Measurements from ENCODE around the gene KISS1R.
A peak's percentile ranks its signal among the peaks of the same experiment; 100 is the strongest.
"Not testable (repeated sequence)": the region's sequence is repeated elsewhere in the genome, so short reads cannot be mapped to it uniquely, and the experiment has no call there.

The KISS1R gene

DNA sequence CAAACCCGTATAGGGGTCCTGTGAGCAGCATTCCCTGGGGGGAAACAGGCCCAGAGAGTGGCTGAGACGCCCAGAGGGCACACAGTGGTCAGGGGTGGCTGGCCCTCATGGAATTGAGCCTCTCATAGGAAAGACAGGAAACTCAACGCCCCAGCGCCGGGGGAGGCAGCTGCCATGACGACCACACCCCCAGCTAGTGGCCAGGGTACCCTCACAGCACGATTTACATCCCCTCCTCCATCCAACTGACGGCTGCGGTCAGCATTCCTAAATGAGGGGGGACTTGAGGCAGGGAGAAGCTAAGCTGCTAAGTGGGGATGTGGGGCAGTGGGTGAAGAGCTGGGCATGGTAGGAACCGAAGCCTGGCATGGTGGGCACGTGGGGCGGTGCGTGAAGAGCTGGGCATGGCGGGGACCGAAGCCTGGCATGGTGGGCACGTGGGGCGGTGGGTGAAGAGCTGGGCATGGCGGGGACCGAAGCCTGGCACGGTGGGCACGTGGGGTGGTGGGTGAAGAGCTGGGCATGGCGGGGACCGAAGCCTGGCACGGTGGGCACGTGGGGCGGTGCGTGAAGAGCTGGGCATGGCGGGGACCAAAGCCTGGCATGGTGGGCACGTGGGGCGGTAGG lies 34.1 kb upstream of the KISS1R start:
- DNase-seq, result no peak

DNA sequence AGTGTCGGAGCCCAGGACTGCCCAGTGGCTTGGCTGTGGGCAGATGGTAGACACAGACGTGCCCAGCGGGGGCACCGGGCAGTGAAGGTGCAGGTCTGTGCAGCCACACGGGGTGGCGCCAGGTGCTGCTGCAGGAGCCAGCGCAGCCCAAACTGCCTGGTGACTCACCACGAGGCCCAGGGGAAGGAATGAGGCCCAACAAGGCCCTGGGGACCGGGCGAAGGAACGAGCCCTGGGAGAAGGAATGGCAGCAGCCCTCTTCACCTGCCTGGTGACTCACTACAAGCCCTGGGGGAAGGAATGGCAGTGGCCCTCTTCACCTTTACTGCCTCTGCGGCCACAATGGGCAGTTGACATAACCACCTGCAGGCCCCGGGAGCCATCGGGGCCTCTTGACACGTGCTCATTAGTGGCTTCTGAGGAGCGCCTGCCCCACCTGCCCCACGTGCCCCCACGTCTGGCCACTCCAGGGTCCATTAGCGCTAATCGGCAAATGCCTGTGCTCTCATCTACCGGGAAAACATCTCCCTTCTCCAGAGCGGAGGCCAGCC lies 33.4 kb upstream of the KISS1R start:
- DNase-seq, result no peak

DNA sequence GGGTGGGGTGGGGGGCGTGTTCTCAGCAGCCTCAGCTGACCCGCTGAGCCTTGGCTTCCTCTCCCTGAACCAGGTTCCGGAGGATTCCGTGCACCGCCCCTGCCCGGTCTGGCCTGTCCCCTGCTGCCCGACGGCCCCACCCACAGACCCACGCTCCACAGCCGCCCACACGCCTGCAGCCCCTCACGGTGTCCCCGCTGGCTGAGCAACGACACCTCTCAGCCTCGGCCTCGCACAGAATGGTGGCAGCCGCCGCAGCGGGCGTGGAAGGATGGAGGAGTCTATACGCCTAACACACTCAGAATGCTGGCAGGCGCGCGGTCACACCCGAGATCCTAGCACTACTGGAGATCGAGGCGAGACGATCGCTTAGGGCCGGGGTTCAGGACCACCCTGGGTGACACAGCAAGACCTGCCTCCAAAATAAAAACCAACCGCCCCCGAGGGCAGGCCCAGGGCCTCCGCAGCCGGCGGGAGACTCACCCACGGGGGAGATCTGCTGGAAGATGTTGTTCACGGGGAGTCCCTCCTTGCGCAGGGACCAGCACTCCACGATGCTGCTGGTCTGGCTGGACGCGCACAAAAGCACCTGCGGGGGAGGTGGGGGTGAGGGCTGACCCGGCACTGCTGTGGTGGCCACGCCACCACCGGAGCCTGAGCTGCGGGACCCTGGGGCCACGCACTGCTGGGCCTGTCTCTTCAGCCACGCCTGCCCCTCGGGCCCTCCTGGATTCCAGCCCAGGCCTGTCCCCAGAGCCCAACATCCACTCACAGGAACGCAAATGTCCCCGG lies 32.5 kb upstream of the KISS1R start:
- no peak for DNase-seq

DNA sequence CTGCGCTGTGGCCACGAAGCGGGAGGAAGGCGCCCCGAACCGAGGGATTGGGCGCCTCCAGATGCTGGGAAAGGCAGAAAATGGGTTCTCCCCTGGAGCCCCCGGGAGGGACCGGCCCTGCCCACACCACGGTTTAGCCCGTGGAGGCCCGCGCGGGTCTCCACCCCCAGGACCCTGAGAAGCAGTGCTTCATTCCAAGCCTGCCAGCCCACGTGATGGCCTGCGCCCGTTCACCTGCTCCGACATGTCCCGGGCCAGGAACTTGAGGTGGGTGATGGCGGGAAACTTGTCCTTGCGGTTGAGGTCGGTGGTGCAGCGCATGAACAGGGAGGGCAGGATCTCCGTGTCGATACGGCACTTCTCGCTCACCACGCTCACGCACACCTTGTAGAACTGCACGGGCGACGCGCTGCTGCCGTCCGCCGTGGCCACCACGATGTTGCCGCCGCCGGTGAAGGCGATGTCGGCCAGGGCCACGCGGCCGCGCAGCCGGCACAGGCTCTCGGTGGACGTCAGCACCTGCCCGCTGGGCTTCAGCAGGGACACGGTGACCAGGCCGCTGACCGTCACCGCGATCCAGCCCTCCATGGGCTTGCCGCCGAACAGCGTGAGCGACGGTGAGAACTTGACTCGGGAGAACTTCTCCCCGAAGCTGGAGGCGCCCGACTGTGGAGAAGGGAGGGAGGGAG lies 31.5 kb upstream of the KISS1R start:
- DNase-seq, result no peak

DNA sequence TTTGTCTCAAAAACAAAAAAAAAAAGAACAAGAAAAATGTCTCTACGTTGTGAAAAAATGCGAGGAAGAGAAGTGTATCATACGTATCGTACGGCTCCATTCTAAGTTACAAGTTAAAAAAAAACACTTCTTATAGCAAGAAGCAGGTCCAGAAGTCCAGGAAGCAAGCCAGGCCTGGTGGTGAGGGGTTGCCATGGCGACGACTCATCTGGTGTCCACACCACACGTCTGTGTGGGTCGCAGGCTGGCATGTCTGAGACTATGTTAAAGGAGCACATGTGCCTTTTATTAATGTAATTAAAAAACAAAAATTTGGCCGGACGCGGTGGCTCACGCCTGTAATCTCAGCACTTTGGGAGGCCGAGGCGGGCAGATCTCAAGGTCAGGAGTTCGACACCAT lies 30.1 kb upstream of the KISS1R start:
- no peak for DNase-seq

DNA sequence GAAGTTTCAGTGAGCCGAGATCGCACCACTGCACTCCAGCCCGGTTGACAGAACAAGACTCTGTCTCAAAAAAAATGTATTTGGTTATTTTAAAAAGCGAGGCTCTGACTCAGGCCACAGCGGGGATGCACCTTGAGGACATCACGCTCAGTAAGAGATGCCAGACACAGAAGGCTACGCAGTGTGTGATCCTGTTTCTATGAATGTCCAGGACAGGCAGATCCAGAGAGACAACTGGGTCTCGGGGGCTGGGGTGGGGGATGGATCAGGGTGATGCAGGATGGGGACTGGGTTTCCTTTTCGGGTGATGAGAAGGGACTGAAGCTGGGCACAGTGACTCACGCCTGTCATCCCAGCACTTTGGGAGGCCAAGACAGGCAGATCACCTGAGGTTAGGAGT lies 29.5 kb upstream of the KISS1R start:
- DNase-seq, result no peak

DNA sequence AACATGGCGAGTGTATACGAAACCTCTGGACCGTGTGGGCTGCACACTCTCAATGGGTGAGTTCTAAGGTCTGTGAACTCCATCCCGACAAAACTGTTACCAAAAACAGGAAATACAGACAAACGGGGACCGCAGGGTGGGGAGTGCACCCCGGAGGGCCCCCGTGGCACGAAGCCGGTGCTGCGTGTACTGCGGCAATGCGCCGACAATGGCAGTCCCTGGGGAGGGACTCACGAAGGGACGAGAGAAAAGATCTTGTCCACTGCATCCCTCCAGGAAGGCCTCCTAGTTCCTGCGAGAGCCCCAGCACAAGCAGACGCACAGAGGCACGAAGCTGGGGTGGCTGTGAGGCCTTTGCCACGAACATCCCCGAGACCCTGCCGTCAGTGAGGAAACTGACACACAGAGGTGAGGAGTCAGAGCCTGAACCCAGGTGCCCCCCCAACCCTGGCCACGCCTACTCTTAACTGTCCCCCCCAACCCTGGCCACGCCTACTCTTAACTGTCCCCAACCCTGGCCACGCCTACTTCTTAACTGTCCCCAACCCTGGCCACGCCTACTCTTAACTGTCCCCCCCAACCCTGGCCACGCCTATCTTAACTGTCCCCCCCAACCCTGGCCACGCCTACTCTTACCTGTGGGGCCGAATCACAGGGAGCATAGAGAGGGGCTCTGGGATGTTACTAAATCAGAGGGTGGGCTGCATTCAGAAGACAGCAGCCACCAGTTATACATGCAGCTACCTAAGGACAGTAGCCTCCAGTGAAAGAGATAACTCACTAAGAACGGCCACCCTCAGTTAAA lies 28.4 kb upstream of the KISS1R start:
- DNase-seq, result no peak

- DNase-seq, result no peak
Measured at GRCh38 chr19:889662-890295, 27.4 kb upstream of the KISS1R start.

DNA sequence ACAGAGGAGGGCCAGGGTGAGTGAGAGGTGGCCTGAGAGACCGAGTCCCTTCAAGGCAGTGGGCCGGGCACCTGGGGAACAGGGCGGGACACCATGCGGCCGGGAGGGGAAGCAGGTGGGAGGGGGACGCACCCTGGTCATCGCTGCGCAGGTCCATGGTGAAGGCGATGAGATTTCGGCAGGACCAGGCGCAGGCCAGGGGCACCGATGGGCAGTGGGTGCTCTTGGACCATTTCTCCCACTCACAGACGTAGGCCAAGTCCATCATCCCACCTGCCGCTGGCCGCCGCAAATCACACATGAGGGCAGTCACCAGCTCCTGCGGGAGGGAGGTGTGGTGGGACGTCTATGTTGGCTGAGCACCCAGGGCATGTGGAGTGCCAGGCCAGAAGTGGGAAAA lies 26.3 kb upstream of the KISS1R start:
- no peak for DNase-seq

- DNase-seq, result not testable (repeated sequence)
Measured at GRCh38 chr19:891421-892200, 25.5 kb upstream of the KISS1R start.

GRCh38 chr19:892243-892893 lies 24.8 kb upstream of the KISS1R start:
- no peak for DNase-seq

DNA sequence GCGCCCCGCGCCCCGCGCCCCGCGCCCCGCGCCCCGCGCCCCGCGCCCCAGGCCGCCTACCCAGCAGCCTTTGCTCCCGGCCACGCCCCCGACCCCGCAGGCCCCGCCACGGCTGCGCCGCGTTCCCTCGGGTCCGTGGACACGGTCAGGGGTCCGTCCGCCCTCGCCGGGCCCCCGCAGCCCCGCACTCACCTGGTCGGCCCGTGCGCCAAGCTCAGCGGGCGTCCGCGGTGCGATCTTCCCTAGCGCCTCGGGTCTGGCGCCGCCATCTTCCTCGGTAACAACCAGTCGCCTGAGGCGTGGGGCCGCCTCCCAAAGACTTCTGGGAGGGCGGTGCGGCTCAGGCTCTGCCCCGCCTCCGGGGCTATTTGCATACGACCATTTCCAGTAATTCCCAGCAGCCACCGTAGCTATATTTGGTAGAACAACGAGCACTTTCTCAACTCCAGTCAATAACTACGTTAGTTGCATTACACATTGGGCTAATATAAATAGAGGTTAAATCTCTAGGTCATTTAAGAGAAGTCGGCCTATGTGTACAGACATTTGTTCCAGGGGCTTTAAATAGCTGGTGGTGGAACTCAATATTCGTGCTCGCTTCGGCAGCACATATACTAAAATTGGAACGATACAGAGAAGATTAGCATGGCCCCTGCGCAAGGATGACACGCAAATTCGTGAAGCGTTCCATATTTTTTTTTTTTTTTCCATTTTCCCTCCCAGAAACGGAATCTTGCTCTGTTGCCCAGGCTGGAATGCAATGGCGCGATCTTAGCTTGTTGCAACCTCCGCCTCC lies 24.0 kb upstream of the KISS1R start, which contains the start of the genes MED16 and RNU6-9:
TSS of gene MED16 (minus strand) at position 294 of the 796 bp plus-strand sequence. CDS start 2,056 bp downstream, outside the sequence.
TSS of gene RNU6-9 (plus strand) at position 591 of the 796 bp plus-strand sequence.
- DNase-seq, result peak; percentile 81 to 89

GRCh38 chr19:896434-896833 lies 20.7 kb upstream of the KISS1R start:
- DNase-seq, result no peak

GRCh38 chr19:896999-897398 lies 20.1 kb upstream of the KISS1R start:
- DNase-seq, result no peak

DNA sequence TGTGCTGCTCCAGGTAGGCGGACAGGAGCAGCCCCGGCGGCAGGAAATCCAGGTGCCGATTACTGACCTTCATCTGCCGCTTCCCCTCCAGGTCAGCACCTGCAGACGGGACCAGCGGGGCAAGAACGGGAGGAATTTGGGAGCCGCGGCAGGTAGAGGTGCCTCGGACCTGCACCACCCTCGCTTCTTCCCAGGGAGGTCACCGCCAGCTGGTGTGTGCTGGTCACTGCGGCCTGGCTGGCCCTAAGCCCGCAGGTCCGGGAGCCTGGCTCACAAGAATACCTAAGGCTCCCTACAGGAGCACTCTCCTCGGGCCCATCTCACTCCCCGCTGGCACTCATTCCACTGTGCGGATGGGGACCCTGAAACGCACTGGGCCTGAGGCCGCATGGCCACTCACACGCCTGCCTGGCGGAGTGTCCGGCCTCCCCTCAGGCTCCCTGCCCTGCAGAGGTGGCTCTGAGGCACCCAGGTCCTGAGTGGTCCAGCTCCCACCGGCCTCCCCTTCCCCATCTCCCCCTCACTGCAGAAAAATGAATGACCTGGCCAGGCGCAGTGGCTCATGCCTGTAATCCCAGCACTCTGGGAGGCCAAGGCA lies 19.6 kb upstream of the KISS1R start:
- DNase-seq, result no peak

DNA sequence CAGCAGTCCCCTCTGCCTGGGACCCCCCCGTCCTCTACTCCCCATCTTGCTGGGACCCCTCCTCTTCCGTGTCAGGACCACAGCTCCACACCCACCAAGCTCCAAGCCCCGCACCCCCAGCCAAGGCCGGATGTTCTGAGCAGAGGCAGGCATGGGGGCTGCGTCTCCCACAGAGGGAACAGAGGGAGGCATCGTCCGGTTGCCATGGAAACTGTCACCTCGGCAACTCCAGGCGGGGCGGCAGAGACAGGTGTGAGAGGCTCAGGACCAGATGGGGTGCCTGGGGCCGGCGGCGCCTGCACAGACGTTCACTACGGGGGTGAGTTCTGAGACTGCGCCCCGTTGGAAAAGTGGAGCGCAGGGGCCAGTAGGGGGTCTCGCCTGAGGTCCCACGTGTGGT lies 18.5 kb upstream of the KISS1R start:
- DNase-seq, result no peak

DNA sequence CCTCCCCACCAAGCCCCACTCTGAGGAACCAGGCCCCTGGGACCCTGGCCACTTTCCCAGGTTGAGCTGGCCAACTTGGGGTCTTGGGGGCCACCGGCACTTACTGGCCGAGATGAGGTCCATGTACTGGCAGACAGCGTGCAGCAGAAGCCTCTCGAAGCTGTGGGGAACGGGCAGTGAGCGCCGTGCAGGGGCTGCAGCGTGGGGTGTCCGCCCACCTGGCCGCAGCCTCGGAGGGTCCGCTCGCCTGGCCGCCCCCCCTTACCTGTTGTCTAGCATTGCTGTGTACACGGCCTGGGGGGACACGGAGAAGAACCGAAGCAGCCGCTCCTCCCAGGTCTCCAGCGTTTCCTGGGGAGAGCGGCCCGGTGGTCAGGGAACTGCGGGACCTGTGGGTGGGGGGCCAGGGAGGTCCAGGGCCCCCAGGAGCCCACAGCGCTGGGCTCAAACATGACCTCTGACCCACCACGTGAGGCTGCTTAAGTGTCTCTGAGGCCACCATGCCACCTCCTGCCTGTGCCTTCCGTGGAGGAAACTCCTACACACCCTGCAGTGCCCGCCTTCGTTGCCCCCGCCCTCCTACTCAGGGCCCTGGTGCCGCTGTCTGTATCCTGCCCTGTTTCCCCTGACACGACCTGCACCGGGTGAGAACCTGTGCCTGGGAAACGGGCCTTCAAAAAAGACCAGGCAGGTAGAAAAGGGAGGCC lies 17.6 kb upstream of the KISS1R start:
- no peak for DNase-seq

GRCh38 chr19:900043-900301 lies 17.2 kb upstream of the KISS1R start:
- DNase-seq, result no peak
